ENCODE data around the gene SMCO4.

DNA sequence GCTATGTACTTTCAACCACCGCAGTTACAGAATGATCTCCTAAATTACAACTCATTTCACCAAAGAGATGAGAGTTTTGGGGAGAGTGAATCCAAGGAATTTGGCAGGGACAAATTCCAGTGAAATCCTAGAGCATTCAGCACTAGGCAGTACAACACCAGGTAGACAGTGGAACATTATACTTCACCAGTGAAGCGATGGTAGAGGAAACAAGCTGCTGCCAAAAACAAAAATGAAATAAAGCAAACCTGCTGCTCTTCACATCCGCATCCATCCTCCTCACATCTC, 16.9 kb downstream of the SMCO4 start:
- TF ChIP-seq, protein P1, sequence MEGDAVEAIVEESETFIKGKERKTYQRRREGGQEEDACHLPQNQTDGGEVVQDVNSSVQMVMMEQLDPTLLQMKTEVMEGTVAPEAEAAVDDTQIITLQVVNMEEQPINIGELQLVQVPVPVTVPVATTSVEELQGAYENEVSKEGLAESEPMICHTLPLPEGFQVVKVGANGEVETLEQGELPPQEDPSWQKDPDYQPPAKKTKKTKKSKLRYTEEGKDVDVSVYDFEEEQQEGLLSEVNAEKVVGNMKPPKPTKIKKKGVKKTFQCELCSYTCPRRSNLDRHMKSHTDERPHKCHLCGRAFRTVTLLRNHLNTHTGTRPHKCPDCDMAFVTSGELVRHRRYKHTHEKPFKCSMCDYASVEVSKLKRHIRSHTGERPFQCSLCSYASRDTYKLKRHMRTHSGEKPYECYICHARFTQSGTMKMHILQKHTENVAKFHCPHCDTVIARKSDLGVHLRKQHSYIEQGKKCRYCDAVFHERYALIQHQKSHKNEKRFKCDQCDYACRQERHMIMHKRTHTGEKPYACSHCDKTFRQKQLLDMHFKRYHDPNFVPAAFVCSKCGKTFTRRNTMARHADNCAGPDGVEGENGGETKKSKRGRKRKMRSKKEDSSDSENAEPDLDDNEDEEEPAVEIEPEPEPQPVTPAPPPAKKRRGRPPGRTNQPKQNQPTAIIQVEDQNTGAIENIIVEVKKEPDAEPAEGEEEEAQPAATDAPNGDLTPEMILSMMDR (IDR thresholded peaks at IDR 0.05) = no peak
- TF ChIP-seq POLR2A (IDR thresholded peaks at IDR 0.05) (no peak), POLR2AphosphoS5 (IDR thresholded peaks at IDR 0.05; ENCODE audit: insufficient read depth in 1 of 2, low read depth in 1 of 2) (no peak)
